Transverse colon (tissue), 4 donors: ENCODE measurements around the gene CCM2. TPM values are rescaled to one million over a fixed set of nuclear protein-coding genes. Genes with fewer than 3 reads are reported as not detected.

Experiments used
- DNase-seq: peaks from one replicate; pipeline ENCODE4 v3.0.0-alpha.2; 2019
- H3K27ac ChIP-seq, 4 donors: fragments of 200-600 bp; sonication (generic); 2 replicates each; pipeline ENCODE4 v1.5.1; 2016 to 2018; ENCODE audit warnings: inconsistent platforms in 4 of 4
- H3K27me3 ChIP-seq: fragments of 200-600 bp; sonication (generic); 2 replicates; pipeline ENCODE4 v1.5.1; 2017; ENCODE audit warnings: inconsistent platforms
- H3K36me3 ChIP-seq, 4 donors: fragments of 200-600 bp; sonication (generic); 2 replicates each; pipeline ENCODE4 v1.5.1; 2017 to 2019; ENCODE audit warnings: inconsistent platforms in 4 of 4
- H3K4me1 ChIP-seq, 4 donors: fragments of 200-600 bp; sonication (generic); 2 replicates each; pipeline ENCODE4 v1.5.1; 2017 to 2020; ENCODE audit warnings: inconsistent platforms in 4 of 4
- H3K4me3 ChIP-seq, 4 donors: fragments of 200-600 bp; sonication (generic); 1 replicate in 1 of 4; 2 replicates in 3 of 4; pipeline versions ENCODE4 v1.5.1 to v1.6.1; 2017 to 2019; ENCODE audit warnings: inconsistent platforms in 4 of 4
- H3K9me3 ChIP-seq, 2 donors: fragments of 200-600 bp; sonication (generic); 2 replicates each; pipeline ENCODE4 v1.5.1; 2017 to 2019; ENCODE audit warnings: inconsistent platforms in 2 of 2
- CTCF ChIP-seq, 5 experiments: fragments of 200-600 bp in 3 of 5; fragments of 450-650 bp in 2 of 5; sonication (generic) in 3 of 5; IDR thresholded peaks; 1 replicate in 2 of 5; 2 replicates in 3 of 5; pipeline ENCODE4 v1.5.1; 2016 to 2017; ENCODE audit warnings: antibody characterized with exemption in 5 of 5, inconsistent platforms in 3 of 5, mild to moderate bottlenecking in 2 of 5, moderate library complexity in 1 of 5
- EP300 ChIP-seq: sonication (generic); formaldehyde crosslinking; IDR thresholded peaks from one replicate; pipeline ENCODE4 v1.6.1; 2017; ENCODE audit warnings: antibody characterized with exemption, low read depth
- POLR2A ChIP-seq: fragments of 450-650 bp; IDR thresholded peaks from one replicate; pipeline ENCODE4 v1.6.1; 2016; ENCODE audit warnings: antibody characterized with exemption, mild to moderate bottlenecking, moderate library complexity
- POLR2AphosphoS5 ChIP-seq, 3 donors: sonication (generic); formaldehyde crosslinking; IDR thresholded peaks; one replicate each; pipeline ENCODE4 v1.6.1; 2016; ENCODE audit warnings: antibody characterized with exemption in 3 of 3
- WGBS, 2 donors: methylation state at CpG; one replicate each; pipeline ENCODE4 v1.1.5; 2018; ENCODE audit warnings: low coverage in 1 of 2; 5-methylcytosine and 5-hydroxymethylcytosine counted together
- in situ Hi-C, 4 donors: fragments of 200-750 bp; cut with MboI; loops; one replicate each; pipeline versions ENCODE4 v1.15.0 to v1.15.1; 2017; ENCODE audit warnings: low sequenced_read_pairs in 3 of 4, low pct_ligation_motif_present in 1 of 4, low pct_unique_long_range_greater_than_20kb in 1 of 4
- intact Hi-C: fragments of 100-400 bp; cut with DNase I; formaldehyde crosslinking; loops from one replicate; pipeline ENCODE4 v1.15.1; 2023; ENCODE audit warnings: low total_unique reads
- total RNA-seq, 4 donors: library from RNA; depleted of rRNA; stranded (reverse); fragments of >200 nt; gene quantifications; one replicate each; pipeline ENCODE4 v1.1.0, GENCODE V29; 2016

CCM2 gene
- total RNA-seq, 4 donors from 2014 or later: 40.4 to 76.4 (median 47.8) TPM

DNA sequence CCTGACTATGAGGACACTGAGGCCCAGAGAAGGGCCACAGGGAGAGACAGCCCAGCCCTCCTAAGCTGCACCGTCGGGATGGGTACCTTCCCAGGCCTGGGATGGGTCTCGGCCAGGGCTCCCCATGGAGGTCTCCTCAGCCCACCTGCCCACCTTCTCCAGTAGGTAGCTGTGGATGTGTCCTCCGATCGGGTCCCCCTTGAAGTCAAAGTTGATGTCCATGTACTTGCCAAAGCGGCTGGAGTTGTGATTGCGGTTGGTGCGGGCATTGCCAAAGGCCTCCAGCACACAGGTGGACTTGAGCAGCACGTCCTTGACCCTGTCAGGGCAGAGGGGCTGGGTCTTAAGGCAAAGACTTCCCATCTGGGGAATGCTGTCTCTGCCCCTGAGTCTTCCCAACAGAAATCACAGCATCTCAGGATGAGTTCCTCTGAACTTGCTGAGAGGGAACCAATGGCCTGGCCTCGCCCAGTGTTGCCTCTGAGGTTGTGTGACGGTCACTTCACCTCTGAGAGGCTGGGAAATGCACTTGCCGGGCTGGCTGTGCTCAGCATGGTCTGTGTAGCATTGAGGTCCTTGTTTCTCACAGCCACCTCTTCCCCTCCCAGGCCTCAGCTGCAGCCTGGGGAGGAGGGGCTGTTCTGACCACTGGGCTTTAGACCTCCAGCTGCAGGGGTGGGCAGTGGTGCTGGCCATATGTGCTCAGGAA is 24.5 kb upstream of the CCM2 start:
- DNase-seq: no peak
- no peak overlapping the region for H3K27ac ChIP-seq

GRCh38 chr7:44976040-44976745 is 23.8 kb upstream of the CCM2 start:
- H3K27me3 ChIP-seq: no peaks in the 10 kb centered on the region
- in situ Hi-C loops (no loop called here), intact Hi-C loops (loop anchor here (10.0 kb wide), 1 partner anchor 159 kb away; no protein-coding TSS in a partner anchor)
- no peaks in the 10 kb centered on the region for H3K9me3 ChIP-seq
- peaks cover 0 to 17% (median 8%) of the 10 kb centered on the region in 4 donors for H3K4me1 ChIP-seq
- no peak overlapping the region for H3K27ac ChIP-seq
- H3K36me3 ChIP-seq: no peaks in the 10 kb centered on the region
- DNase-seq: no peak
- TF ChIP-seq POLR2AphosphoS5 (IDR thresholded peaks at IDR 0.05): no peak
- TF ChIP-seq POLR2A: no peak
- no peak for TF ChIP-seq CTCF (IDR thresholded peaks at IDR 0.05)
- TF ChIP-seq EP300: no peak
- WGBS, 2 donors: 91% methylated on average over 6 of the region's 6 CpGs; no CpG with 5 or more reads in 1 of the 2 donors
- no peak overlapping the region for H3K4me3 ChIP-seq

More for the DNA sequence above, 24.5 kb upstream of the CCM2 start:
- no peaks in the 10 kb centered on the region for H3K9me3 ChIP-seq
- no peaks in the 10 kb centered on the region for H3K36me3 ChIP-seq
- 92 to 100% methylated on average over 1 to 10 of the region's 12 CpGs for WGBS, 2 donors
- in situ Hi-C loops: no loop called here
- peaks cover 0 to 13% (median 7%) of the 10 kb centered on the region in 4 donors for H3K4me1 ChIP-seq
- TF ChIP-seq POLR2A (no peak), CTCF (IDR thresholded peaks at IDR 0.05) (no peak), POLR2AphosphoS5 (IDR thresholded peaks at IDR 0.05) (no peak), EP300 (no peak)
- no peak overlapping the region for H3K4me3 ChIP-seq
- intact Hi-C loops: loop anchor here (10.0 kb wide), 1 partner anchor 159 kb away; no protein-coding TSS in a partner anchor
- H3K27me3 ChIP-seq: no peaks in the 10 kb centered on the region

DNA sequence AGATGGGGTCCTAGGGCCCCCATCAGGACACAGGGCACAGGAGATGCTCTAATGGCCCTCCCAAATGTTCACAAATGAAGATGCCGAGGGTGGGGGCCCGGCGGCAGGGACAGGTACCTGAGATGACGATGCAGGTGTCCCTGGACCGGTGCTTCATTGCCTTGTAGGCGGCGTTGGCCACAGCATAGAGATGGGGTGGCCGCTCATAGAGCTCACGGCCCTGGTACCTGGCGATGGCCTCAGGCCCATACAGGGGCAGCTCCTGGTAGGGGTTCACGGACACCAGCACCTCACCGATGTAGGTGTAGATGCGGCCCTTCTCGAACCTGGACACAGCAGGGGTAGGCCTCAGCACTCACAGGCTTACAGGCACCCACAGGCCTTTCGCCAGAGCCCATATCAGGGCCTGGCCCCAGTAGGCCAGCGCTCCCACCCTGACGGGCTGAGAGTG is 23.2 kb upstream of the CCM2 start:
- WGBS, 2 donors: 95% methylated on average over 14 of the region's 17 CpGs; no CpG with 5 or more reads in 1 of the 2 donors
- in situ Hi-C loops (no loop called here), intact Hi-C loops (loop anchor here (10.0 kb wide), 1 partner anchor 158 kb away; no protein-coding TSS in a partner anchor)
- no peaks in the 10 kb centered on the region for H3K27me3 ChIP-seq
- H3K27ac ChIP-seq: no peak overlapping the region
- DNase-seq: no peak
- TF ChIP-seq POLR2A (no peak), POLR2AphosphoS5 (IDR thresholded peaks at IDR 0.05) (no peak), EP300 (no peak), CTCF (IDR thresholded peaks at IDR 0.05) (no peak)
- no peaks in the 10 kb centered on the region for H3K9me3 ChIP-seq
- no peaks in the 10 kb centered on the region for H3K36me3 ChIP-seq
- H3K4me3 ChIP-seq: no peak overlapping the region
- peaks cover 0 to 21% (median 8%) of the 10 kb centered on the region in 4 donors for H3K4me1 ChIP-seq

DNA sequence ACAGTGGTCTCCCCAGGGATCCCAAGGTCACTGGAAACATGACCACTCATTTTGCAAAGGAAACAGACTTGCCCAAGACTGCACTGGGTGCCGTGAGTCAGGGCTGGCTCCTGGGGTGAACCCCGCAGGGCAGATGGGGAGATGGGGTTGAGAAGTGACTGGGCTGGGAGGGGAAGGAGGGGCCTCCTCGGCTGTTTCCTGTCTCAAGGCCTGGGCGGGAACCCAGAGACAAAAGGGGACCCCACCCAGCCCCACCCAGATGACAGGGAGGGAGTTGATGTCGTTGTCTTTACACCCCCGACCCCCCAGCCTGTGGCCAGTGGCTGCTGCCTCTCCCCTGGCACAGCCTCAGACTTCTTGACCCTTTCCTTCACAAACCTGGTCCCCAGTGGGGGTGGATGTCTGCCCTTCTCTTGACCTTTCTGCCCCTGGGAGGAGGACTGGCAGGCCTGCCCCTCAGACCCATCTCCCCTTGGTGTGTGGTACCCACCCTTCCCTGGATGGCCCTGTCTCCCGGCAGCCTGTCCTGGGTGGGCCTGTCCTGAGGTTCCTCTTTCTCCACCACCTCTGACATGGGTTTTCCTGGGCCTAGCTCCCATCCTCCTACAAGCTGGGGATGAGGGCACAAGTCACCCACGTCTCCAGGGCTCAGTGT is 22.6 kb upstream of the CCM2 start:
- WGBS, 2 donors: 35% methylated on average over 7 of the region's 8 CpGs; no CpG with 5 or more reads in 1 of the 2 donors
- no peak for DNase-seq
- Histone ChIP-seq H3K27ac (peak overlapping the region in 3 of 4 donors; percentile 60 to 73 (median 68)), H3K27me3 (no peaks in the 10 kb centered on the region), H3K4me3 (peak overlapping the region in 1 of 4 donors; percentile 29), H3K9me3 (no peaks in the 10 kb centered on the region), H3K36me3 (no peaks in the 10 kb centered on the region), H3K4me1 (peaks cover 0 to 21% (median 8%) of the 10 kb centered on the region in 4 donors)
- intact Hi-C loops: loop anchor here (10.0 kb wide), 1 partner anchor 157 kb away; no protein-coding TSS in a partner anchor
- in situ Hi-C loops: no loop called here
- TF ChIP-seq EP300: no peak
- no peak for TF ChIP-seq CTCF (IDR thresholded peaks at IDR 0.05)
- TF ChIP-seq POLR2AphosphoS5 (IDR thresholded peaks at IDR 0.05): no peak
- TF ChIP-seq POLR2A: no peak
